Stimulated activated naive B cell treated with anti-CD40 and anti-IgM and Interleukin-4, amounts not matched to agents 10 μg/mL and 1 μg/mL and 100 μg/mL, for 72 hours (primary cell): ENCODE data around the gene SSBP2.
A peak's percentile ranks its signal among the peaks of the same experiment; 100 is the strongest.
"Not testable (repeated sequence)": the region's sequence is repeated elsewhere in the genome, so short reads cannot be mapped to it uniquely, and the experiment has no call there.

Source experiments
- ATAC-seq, 2 donors: fragments of 150-1000 bp; cut with Tn5 transposase; replicated peaks; 2 replicates each; pipeline ENCODE4 v1.10.0; 2021; ENCODE audit warnings: moderate library complexity in 1 of 2
- DNase-seq: peaks from one replicate; pipeline ENCODE4 v3.0.0; 2021
- H3K27ac Mint-ChIP-seq: one replicate; pipeline ENCODE4 v1.8.0; 2022; ENCODE audit warnings: mild to moderate bottlenecking, mixed read lengths
- H3K27me3 Mint-ChIP-seq, 2 donors: one replicate each; pipeline ENCODE4 v1.8.0; 2022; ENCODE audit warnings: mixed read lengths in 2 of 2
- H3K36me3 Mint-ChIP-seq, 2 donors: one replicate each; pipeline ENCODE4 v1.8.0; 2022; ENCODE audit warnings: mixed read lengths in 2 of 2, mild to moderate bottlenecking in 1 of 2
- H3K4me1 Mint-ChIP-seq, 2 donors: one replicate each; pipeline ENCODE4 v1.8.0; 2022; ENCODE audit warnings: mixed read lengths in 2 of 2, mild to moderate bottlenecking in 1 of 2
- H3K4me3 Mint-ChIP-seq, 2 donors: one replicate each; pipeline ENCODE4 v1.8.0; 2022; ENCODE audit warnings: mild to moderate bottlenecking in 2 of 2, mixed read lengths in 2 of 2, moderate library complexity in 1 of 2
- H3K9me3 Mint-ChIP-seq, 2 donors: one replicate each; pipeline ENCODE4 v1.8.0; 2022; ENCODE audit warnings: mixed read lengths in 2 of 2, mild to moderate bottlenecking in 1 of 2

SSBP2 gene

DNA sequence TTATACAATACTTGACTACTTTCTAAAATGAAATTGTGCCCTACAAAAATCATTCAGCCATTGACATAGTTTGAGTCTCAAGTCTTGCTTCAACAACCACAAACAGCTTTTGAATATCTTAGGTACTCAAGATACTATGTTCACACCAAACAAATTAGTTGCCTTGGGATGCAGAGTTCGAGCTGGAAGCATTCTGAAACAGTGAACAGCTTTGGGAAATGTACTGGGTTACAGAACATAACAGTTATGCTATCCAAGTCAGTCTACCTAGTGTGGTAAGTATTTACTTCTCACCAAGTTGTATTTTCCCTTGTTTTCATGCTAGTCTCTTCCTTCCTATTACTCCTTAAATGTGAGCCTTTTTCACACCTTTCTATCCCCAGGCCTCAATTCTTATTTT lies 143.2 kb downstream of the SSBP2 start:
- no peak overlapping the region for H3K4me3 Mint-ChIP-seq
- peaks cover 5 to 16% of the 10 kb centered on the region in 2 donors for H3K4me1 Mint-ChIP-seq
- no peak overlapping the region for H3K27ac Mint-ChIP-seq
- ATAC-seq (no peak), DNase-seq (no peak)
- no peaks in the 10 kb centered on the region for H3K27me3 Mint-ChIP-seq
- H3K9me3 Mint-ChIP-seq = peaks cover 5% of the 10 kb centered on the region in 2 donors
- H3K36me3 Mint-ChIP-seq = peaks cover 17 to 32% of the 10 kb centered on the region in 2 donors

DNA sequence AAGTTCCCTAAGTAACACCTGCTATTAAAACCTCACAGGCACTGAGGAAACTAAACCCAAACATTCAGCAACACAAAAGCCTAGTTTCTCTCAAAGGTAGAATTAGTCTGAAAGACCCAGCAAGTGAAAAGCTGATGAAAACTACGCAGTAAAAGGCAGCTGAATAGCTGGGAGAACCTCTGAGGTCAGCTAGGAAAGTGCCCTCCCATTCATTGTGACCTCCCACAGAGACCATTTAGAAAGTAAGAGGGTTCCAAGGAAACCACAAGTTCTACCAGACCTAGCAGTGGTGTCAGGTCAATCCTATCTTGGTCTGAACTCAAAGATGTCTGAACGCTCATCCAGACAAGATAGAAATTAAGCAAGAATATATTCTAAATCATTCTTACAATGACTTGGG lies 144.7 kb downstream of the SSBP2 start:
- DNase-seq = no peak
- Mint-ChIP-seq H3K27ac (no peak overlapping the region), H3K9me3 (peaks cover 5% of the 10 kb centered on the region in 2 donors), H3K27me3 (no peaks in the 10 kb centered on the region), H3K36me3 (peaks cover 23 to 33% of the 10 kb centered on the region in 2 donors), H3K4me3 (no peak overlapping the region), H3K4me1 (peaks cover 10 to 24% of the 10 kb centered on the region in 2 donors)
- peak in 1 of 2 donors; percentile 29 for ATAC-seq

DNA sequence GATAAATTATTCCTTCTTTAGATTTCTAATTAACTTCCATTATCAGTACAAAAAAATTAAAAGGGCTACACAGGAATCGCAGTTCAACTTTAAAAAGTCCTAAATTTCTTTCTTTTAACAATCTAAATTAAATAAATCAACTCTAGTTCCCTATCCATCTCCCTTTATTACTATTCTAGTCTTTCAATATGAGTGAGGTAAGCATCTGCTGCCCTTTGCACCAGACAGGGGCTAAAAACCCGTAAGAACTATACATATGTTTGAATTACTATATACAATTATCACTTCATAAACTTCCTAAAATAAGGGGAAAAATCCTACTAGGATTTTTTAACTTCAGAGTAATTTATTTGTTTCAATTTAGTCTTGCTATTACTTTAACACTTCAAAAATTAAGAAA lies 145.6 kb downstream of the SSBP2 start:
- H3K27ac Mint-ChIP-seq = no peak overlapping the region
- peaks cover 23 to 26% of the 10 kb centered on the region in 2 donors for H3K36me3 Mint-ChIP-seq
- peaks cover 5% of the 10 kb centered on the region in 2 donors for H3K9me3 Mint-ChIP-seq
- H3K4me1 Mint-ChIP-seq = peaks cover 10 to 24% of the 10 kb centered on the region in 2 donors
- ATAC-seq = peak; percentile 60 to 68
- no peak overlapping the region for H3K4me3 Mint-ChIP-seq
- no peaks in the 10 kb centered on the region for H3K27me3 Mint-ChIP-seq
- no peak for DNase-seq

DNA sequence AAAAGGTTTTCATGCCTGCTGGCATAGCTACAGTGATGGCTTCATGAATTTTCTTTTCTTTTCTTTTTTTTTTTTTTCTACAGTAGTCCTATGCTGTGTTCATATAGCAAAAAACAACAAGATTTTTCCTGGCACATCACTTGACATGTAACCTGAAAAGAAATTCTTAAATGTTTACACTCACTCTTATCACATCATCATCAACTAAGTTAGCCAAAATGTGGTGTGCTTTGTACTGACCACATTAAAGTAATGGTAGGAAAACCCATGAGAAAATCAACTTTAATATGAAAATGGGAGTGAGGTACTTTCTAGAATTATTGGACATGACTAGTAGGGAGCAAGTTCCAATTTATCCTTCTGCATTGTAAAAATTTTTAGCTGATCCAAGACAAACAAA lies 146.7 kb downstream of the SSBP2 start:
- Mint-ChIP-seq H3K36me3 (peaks cover 19 to 22% of the 10 kb centered on the region in 2 donors), H3K27ac (no peak overlapping the region)
- ATAC-seq = no peak

DNA sequence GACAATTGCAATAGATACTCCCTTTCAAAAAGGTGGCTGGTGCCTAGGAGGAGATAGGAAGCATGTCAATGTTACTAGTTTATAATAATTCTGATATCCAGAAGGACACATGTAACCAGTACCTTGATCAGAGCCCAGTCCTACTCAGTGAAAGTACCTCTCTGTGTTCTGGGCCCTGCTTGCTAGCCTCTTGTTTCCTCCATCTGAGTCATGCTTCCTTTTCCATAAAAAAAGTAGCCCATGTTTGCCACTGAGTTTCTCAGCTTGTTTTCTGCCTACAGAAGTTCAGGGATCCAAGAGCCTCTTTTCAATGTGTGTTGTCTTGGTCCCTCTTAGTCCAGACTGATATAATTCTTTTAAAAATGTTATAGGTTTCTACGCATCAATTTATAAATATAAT lies 149.0 kb downstream of the SSBP2 start:
- Mint-ChIP-seq H3K36me3 (peaks cover 28 to 29% of the 10 kb centered on the region in 2 donors), H3K27me3 (no peaks in the 10 kb centered on the region), H3K9me3 (peaks cover 5 to 8% of the 10 kb centered on the region in 2 donors), H3K4me1 (peaks cover 9 to 28% of the 10 kb centered on the region in 2 donors), H3K4me3 (no peak overlapping the region), H3K27ac (no peak overlapping the region)
- ATAC-seq (no peak), DNase-seq (no peak)

More for the DNA sequence above, 146.7 kb downstream of the SSBP2 start:
- no peak for DNase-seq
- H3K4me1 Mint-ChIP-seq = peaks cover 9 to 24% of the 10 kb centered on the region in 2 donors
- no peaks in the 10 kb centered on the region for H3K27me3 Mint-ChIP-seq
- peaks cover 0 to 1% of the 10 kb centered on the region in 2 donors for H3K9me3 Mint-ChIP-seq
- H3K4me3 Mint-ChIP-seq = no peak overlapping the region

DNA sequence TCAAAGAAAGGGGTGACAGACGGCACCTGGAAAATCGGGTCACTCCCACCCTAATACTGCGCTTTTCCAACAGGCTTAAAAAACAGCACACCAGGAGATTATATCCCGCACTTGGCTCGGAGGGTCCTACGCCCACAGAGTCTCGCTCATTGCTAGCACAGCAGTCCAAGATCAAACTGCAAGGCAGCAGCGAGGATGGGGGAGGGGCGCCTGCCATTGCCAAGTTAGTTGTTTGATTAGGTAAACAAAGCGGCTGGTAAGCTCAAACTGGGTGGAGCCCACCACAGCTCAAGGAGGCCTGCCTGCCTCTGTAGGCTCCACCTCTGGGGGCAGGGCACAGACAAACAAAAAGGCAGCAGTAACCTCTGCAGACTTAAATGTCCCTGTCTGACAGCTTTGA lies 158.8 kb downstream of the SSBP2 start:
- Mint-ChIP-seq H3K4me1 (peaks cover 13 to 32% of the 10 kb centered on the region in 2 donors), H3K36me3 (peaks cover 33 to 44% of the 10 kb centered on the region in 2 donors), H3K9me3 (peaks cover 13 to 16% of the 10 kb centered on the region in 2 donors)
- H3K27ac Mint-ChIP-seq, H3K4me3 Mint-ChIP-seq, H3K27me3 Mint-ChIP-seq, DNase-seq, ATAC-seq: not testable (repeated sequence)

DNA sequence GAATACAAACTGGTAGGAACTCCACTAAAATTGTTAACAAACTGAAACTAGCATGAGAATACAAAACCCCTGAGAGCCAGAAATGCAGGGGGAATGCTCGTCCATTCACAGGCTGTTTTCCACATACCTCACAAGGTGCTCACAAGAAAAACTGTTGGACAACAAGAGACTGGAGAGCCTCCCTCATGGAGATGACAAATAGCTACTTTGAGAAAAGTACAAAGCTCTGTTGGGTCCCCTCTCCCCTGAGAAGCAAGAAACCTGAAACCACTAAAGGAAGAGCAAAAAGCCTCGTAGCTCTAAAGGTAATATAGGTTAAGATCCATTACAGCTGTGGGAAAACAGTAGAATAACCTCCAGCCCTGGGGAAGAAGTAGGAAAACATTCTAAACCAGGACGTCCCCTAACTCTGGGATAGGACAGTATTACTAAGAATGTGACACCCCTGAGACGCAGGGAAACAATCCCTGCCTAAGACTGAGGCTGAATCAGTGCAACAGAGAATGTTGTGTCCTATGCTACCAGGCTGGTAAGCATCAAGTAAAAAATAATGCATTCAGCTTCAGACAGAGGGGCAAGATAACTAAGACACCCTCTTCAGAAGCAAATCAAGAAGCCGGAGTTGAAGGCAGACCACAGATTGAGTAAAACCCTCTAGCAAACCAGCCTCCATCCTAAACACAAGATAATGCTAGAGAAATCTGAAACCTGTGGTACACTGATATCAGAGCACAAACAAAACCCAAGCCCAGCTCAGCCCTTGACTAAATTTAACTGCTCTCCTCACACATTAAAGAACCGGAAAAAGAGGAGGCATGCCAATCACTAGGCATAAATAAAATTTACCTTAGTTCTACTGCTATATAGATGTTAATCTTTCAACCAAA lies 160.2 kb downstream of the SSBP2 start:
- H3K36me3 Mint-ChIP-seq = peaks cover 27 to 37% of the 10 kb centered on the region in 2 donors
- no peak overlapping the region for H3K4me3 Mint-ChIP-seq
- H3K9me3 Mint-ChIP-seq = peaks cover 13 to 16% of the 10 kb centered on the region in 2 donors
- peak overlapping the region; percentile 51 for H3K27ac Mint-ChIP-seq
- H3K4me1 Mint-ChIP-seq = peaks cover 13 to 32% of the 10 kb centered on the region in 2 donors
- H3K27me3 Mint-ChIP-seq = no peaks in the 10 kb centered on the region
- DNase-seq (no peak), ATAC-seq (no peak)

DNA sequence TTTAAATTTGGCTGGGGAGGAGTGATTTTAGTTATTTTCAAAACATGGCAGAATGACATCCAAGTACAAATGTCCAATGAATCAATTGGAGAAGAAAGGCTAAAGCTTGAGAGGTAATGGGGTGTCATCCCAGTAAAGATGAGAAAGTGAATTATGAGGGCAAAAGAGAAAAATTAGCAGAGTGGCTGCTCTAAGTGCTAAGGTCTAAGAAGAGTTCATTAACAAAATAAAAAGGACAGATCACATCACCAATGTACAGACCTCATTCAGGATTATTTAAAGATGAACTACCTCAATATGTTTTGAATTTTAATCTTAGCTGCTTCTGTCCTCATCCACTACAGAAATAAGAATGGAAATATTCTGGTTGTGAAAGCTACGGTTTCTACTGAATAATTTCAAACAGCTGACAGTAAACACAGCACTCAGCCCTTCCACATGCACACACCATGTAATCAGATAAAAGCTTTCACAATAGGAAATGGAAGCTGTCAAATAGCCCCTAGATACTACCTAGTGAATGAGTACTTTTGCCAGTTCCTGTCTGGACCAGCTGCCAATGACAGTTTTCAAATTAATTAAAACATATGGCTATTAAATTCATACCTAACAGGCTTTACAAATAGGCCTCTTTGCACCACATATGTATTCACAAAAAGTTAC lies 171.5 kb downstream of the SSBP2 start:
- H3K27me3 Mint-ChIP-seq = no peaks in the 10 kb centered on the region
- H3K4me3 Mint-ChIP-seq = no peak overlapping the region
- H3K27ac Mint-ChIP-seq = no peak overlapping the region
- ATAC-seq (peak; percentile 53 to 75), DNase-seq (no peak)
- peaks cover 10 to 13% of the 10 kb centered on the region in 2 donors for H3K4me1 Mint-ChIP-seq
- H3K36me3 Mint-ChIP-seq = peaks cover 6 to 14% of the 10 kb centered on the region in 2 donors
- H3K9me3 Mint-ChIP-seq = peaks cover 0 to under 1% of the 10 kb centered on the region in 2 donors

DNA sequence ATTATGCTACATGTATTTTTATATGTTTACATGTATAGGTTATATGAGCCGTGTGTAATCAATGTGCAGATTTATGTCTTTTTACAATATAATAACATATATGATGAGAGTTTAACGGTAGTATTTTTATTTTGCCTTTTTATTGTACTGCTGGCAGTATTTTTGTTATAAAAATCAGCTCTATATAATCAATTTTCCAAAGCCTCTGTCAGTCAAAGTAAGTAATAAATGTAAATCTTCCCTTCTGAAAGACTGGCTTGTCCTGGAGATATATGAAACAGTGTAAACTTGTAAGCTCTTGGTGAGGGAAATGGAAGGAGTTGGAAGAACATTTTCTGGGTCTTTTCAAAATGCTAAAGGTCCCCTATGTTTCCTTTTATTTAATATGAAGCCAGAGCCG lies 173.8 kb downstream of the SSBP2 start:
- Mint-ChIP-seq H3K4me3 (no peak overlapping the region), H3K27me3 (no peaks in the 10 kb centered on the region), H3K4me1 (peaks cover 10 to 18% of the 10 kb centered on the region in 2 donors), H3K27ac (no peak overlapping the region), H3K36me3 (peaks cover 12 to 20% of the 10 kb centered on the region in 2 donors), H3K9me3 (peaks cover 0 to 3% of the 10 kb centered on the region in 2 donors)
- no peak for ATAC-seq
- no peak for DNase-seq

DNA sequence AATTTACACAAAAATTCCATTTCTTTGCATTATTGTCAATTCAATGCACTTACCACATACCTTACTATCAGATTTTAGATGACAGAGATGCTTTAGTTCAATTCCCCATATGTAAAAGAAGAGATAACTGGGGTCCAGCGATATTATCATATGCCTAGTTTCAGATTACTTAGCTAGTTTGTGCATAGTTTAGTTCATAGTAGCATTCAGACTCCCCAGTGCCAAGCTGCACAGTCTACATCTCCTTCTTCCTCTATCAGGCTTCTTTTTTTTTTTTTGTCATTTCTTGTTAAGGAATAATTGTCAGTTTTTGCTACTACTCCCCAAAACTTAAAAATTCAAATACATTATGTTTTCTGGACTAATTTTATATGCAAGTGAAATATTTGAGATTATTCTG lies 175.0 kb downstream of the SSBP2 start:
- H3K36me3 Mint-ChIP-seq = peaks cover 13 to 20% of the 10 kb centered on the region in 2 donors
- H3K9me3 Mint-ChIP-seq = peaks cover 0 to 3% of the 10 kb centered on the region in 2 donors
- H3K4me1 Mint-ChIP-seq = peaks cover 6 to 14% of the 10 kb centered on the region in 2 donors
- H3K4me3 Mint-ChIP-seq = no peak overlapping the region
- H3K27ac Mint-ChIP-seq = no peak overlapping the region
- DNase-seq = no peak
- ATAC-seq = no peak
- no peaks in the 10 kb centered on the region for H3K27me3 Mint-ChIP-seq

DNA sequence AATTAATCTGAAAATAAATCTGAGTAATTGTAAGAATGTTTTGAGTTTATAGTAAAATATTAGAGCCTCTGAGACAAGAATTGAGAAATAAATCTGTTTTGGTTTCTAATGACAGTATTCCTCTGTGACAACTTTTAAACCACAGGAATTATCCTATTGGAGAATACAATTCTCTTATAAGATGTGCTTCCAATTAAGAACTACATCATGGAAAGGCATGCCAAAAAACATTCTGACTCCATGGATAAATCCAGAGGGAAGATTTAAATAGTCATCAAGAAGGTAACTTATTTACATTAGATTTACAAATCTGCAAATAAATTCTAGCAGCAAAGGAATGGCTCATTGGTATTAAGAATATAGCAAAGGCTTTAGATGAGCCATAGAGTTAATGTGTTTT lies 178.7 kb downstream of the SSBP2 start:
- no peak overlapping the region for H3K4me3 Mint-ChIP-seq
- ATAC-seq (no peak), DNase-seq (no peak)
- peaks cover 4 to 12% of the 10 kb centered on the region in 2 donors for H3K4me1 Mint-ChIP-seq
- H3K27me3 Mint-ChIP-seq = no peaks in the 10 kb centered on the region
- peaks cover 0 to 8% of the 10 kb centered on the region in 2 donors for H3K9me3 Mint-ChIP-seq
- no peak overlapping the region for H3K27ac Mint-ChIP-seq
- H3K36me3 Mint-ChIP-seq = peaks cover 24 to 35% of the 10 kb centered on the region in 2 donors

DNA sequence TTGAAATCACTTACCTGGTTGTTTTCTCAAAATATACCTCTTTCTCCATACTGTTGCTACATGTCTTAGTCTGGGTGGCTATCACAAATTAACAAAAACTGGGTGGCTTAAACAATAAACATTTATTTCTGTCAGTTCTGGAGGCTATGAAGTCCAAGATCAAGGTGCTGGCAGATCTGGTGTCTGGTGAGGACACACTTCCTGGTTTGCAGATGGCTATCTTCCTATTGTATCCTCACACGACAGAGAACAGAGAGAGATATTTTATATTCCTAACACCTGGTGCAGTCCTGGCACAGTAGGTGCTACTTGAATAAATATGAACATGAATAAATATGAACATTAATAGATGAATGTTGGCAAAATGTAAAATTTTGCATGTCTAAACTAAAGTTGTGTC lies 192.7 kb downstream of the SSBP2 start:
- peaks cover 17 to 20% of the 10 kb centered on the region in 2 donors for H3K4me1 Mint-ChIP-seq
- no peaks in the 10 kb centered on the region for H3K27me3 Mint-ChIP-seq
- peak overlapping the region; percentile 31 for H3K27ac Mint-ChIP-seq
- peaks cover 8 to 9% of the 10 kb centered on the region in 2 donors for H3K36me3 Mint-ChIP-seq
- no peak overlapping the region for H3K4me3 Mint-ChIP-seq
- no peak for ATAC-seq
- DNase-seq = no peak
- no peaks in the 10 kb centered on the region for H3K9me3 Mint-ChIP-seq

DNA sequence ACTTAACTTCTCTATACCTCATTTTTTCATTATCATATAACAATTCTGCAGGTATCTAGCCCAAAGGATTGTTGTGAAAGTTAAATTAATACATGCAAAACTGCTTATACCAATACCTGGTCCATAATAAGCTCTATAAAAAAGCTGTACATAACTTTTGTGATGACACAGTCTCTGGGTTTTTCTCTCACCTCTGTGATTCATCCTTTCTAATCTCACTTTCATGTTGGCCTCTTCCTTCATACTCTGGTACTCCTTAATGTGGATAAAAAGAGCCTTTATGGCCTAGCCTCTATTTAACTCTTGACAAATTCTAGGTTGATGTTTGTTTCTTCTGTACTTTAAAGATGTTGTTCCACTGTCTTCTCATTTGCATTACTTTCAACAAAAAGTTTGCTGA lies 194.1 kb downstream of the SSBP2 start:
- ATAC-seq = no peak
- peaks cover 17 to 19% of the 10 kb centered on the region in 2 donors for H3K4me1 Mint-ChIP-seq
- peaks cover 3 to 5% of the 10 kb centered on the region in 2 donors for H3K36me3 Mint-ChIP-seq
- H3K27ac Mint-ChIP-seq = no peak overlapping the region
- H3K27me3 Mint-ChIP-seq = no peaks in the 10 kb centered on the region
- H3K9me3 Mint-ChIP-seq = no peaks in the 10 kb centered on the region
- H3K4me3 Mint-ChIP-seq = no peak overlapping the region
- no peak for DNase-seq

DNA sequence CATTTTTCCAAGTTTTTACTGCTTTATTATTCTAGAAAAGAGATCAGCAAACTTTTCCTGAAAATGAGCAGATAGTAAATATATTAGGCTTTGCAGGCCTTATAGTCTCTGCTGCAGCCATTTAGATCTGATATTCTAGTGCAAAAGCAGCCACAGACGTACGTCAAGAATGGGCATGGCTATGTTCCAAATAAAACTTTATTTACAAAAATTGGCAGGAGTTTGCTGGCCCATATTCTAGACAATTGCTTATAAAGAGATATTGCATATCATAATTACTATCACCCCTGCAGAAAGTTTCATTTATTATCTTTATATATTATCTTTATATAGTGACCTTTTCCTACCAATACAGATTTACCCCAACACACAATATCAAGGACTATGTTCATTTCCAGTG lies 195.0 kb downstream of the SSBP2 start:
- no peak for DNase-seq
- H3K4me3 Mint-ChIP-seq = no peak overlapping the region

More for the DNA sequence above, 195.0 kb downstream of the SSBP2 start:
- H3K9me3 Mint-ChIP-seq = no peaks in the 10 kb centered on the region
- H3K36me3 Mint-ChIP-seq = peaks cover 3 to 5% of the 10 kb centered on the region in 2 donors
- no peaks in the 10 kb centered on the region for H3K27me3 Mint-ChIP-seq
- no peak for ATAC-seq
- no peak overlapping the region for H3K27ac Mint-ChIP-seq
- peaks cover 17 to 19% of the 10 kb centered on the region in 2 donors for H3K4me1 Mint-ChIP-seq
